GM19328 (cell line): Measurements from ENCODE around the gene SGMS1.
"Not testable (repeated sequence)": the region's sequence is repeated elsewhere in the genome, so short reads cannot be mapped to it uniquely, and the experiment has no call there.

Experiments used
- ATAC-seq: cut with Tn5 transposase; IDR thresholded peaks from one replicate; pipeline ENCODE4 v1.9.1; 2021; ENCODE audit warnings: mild to moderate bottlenecking, moderate library complexity; ENCODE audit not compliant: unreplicated experiment

The SGMS1 gene

DNA sequence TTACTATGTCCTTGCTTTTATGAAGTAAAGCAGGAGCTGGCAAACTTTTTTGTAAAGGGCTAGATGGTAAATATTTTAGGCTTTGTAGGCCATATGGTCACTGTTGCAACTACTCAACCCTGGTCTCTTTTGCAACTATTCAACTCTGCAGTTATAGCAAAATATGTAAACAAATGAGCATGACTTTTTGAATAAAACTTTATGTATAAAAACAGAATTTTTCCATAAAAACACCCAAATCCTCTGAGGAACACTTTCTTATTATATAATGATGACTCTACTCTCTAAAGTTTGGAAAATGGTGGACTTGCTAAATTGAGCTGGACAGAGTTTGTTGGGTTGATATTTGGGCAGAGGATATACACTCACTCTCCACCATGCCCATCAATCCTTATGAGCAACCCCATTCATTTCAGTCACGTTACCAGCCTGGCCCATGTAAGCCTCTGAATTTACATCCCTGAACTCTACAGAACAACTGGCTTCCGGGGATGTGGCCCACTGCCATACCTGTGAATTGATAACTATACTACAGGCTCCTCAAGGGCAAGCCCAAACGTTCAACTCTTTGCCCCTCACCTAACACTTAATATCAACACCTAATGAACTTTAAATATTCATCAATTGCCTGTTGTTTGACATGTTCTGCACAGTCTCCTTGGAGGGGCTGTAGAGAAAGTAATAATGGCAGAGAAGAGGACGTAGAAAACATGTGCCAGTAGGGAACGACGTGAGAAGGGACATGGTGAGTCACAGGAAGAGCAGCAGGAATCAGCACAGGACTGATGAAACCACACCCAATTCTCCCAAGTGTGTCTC lies 37.6 kb downstream of the SGMS1 start:
- ATAC-seq, result no peak

DNA sequence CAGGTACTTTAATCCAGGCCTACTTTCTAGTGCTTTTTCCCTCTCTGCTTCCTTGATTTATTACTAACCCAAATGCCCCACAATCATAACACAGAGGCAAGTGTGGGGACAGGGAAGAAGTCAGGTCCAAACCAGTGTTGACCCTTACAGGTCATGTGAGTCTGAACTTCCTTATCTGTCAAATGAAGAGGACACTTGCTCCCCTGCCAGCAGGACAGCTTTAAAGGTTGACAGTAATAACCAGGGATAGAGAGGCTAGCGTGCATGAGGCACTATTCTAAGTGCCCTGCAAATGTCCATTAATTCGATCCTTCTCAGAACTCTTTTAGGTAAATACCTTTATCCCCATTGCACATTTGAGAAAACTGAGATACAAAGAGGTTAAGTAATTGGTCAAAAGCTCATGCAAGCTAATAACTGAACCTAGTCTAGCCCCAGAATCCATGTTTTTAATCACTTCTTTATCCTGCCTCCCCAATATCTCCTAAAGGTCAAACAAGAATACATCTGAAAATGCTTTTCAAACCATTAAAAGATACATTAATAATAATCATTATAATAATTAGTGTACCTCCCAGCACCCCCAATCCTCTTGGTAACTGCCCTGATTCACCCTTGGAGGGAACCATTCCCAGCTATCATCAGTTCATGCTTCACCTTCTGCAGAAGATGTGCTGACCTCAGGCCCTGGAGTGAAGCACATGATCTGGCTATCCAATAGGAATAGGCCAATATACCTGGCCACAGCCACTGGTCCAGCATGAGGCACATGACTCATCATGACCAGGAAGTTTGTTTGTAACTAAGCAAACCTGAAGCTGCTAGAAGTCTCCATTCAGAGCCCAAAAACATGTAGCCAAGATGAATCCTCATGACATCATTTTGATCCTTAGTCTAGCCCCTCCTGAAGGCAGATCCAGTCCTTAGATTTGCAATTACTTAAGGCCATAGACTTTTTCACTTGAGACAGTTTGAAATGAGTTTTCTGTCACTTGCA lies 40.7 kb downstream of the SGMS1 start:
- ATAC-seq, result no peak

DNA sequence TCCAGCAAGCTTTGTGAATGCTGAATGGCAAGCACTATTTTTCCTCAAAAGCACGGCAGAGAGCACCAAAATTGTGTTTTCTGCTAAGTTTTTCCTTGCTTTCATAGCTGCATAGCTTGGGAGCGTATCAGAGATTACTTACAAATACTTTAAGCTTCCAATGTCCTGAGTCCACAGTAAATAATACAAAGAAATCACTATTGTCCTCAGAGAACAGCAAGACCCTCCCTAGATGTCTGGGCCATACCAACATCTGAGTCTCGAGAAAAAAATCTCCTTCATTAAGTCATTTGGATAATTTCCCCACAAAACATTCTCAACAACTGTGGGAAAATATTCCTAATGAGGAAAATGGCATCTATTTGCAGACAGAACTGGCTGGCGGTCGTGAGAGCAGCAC lies 41.7 kb downstream of the SGMS1 start:
- ATAC-seq, result no peak

DNA sequence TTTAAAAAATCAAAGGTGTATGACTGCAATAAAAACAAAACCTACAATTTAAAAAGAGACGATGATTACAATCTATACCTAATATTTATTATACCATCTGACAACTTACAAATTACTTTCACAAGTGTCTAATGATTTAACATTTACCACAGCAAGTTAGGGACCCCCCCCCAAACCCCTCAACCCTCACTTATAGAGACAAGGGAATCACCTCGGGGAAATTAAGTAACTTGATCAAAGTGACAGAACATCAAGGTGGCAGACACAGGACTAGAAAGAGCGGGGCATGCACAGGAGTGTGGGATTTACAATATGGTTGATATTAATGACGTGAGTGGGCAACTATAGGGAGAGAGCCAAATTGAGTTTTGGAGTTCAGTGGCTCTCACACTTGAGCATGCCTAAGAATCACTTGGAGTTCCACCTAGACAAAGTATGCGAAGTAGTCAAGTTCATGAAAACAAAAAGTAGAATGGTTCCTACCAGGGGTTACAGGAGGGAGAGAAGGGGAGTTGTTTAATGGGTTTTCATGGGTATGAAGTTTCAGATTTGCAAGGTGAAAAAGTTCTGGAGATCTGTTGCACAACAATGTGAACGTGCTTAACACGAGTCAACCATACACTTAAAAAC lies 43.4 kb downstream of the SGMS1 start:
- ATAC-seq, result no peak

DNA sequence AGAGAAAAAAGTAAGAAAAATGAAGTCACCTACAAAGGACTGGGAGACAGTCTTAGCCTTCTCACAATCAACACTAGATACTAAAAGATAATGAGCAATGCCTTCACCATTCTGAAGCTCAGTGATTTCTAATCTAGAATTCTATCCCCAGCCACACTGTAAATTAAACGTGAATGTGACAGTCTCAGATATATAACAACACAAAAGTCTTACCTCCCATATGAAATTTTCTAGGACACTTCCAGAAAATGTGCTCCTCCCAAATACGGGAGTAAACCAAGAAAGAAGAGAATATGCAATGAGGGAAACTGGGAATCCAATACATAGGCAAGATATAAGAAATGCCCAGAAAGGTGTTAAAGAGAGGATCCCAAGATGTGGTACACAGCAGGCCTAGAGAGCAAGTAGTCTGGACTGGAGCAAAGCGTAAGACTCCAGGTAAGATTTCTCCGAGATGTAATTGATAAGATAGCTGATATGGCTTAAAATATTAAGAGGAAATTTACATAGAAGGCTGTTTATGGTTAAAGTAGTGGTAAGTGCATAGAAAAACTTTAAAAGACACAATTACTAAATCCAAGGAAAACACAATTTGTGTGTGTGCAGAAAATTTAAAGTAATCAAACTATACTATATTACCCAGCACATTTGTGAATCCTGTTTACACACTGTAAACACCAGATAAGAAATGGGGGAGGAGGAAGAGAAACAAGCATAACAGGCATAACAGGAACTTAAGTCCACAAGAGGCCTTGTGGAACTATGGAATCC lies 44.1 kb downstream of the SGMS1 start:
- no peak for ATAC-seq

DNA sequence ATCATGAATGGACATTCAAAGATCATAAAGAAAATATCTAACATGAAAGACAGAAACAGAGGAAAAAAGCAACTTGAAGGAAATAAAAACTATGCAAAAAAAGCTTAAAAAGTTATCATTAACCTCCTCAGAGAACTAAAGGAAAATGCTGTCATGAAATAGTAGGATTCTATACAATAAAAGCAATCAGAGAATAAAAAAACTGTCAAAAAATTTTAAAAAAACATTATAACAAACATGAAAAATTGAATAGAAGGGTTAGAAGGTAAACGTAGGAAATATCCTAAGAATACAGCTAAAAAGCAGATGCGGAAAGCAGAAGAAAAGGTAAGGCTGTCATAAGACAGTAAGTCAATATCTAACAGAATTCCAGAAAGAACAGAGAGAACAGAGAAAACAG lies 44.8 kb downstream of the SGMS1 start:
- ATAC-seq, result no peak

DNA sequence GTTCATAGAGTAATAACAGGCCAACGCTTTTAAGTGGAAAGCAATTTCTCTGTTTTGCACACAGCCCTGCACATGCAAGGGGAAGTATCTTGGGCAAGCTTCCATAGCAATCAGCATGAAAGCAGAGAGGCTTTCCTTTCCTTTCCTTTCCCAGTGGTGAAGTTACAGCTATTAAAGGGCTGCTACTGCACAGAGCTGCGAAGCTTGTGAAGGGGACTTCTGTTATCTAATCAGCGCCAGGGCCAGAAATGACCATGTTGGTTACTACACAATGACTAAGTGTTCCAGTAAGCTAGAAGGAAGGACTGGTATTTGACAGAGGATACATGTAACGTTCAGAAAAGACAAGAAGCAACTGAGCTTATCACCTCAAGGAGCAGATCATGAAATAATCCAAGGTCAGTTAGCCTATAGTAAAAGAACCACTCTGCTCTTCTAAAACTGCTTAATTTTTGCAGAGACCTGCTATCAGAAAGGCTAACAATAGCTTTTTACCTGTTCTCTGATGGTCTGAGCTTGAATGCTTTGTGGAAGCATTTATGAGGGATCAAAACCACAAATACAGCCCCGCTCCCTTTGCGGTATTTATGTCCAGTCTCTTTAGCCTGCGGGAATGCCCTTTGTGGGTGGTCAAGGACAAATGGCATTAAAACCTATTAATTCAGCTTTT lies 45.9 kb downstream of the SGMS1 start:
- ATAC-seq, result no peak

DNA sequence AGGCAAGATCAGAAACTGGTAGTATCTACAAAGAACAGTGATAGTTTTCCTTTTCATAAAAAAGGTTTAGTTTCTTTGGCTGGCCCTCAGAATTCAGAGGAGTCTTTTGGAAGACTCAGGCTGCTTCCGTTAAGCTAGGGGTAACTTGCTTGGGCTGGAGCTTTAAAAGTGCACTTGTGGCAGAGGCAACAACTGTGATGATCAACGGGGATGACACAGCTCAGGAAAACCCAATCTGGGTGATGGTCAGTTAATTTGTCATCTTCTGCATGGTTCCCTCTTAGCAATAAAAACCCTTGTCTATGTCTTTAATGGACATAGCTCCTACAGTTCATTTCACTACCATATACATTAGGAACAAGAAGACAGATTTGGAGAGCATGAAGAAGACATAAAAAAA lies 46.7 kb downstream of the SGMS1 start:
- no peak for ATAC-seq

DNA sequence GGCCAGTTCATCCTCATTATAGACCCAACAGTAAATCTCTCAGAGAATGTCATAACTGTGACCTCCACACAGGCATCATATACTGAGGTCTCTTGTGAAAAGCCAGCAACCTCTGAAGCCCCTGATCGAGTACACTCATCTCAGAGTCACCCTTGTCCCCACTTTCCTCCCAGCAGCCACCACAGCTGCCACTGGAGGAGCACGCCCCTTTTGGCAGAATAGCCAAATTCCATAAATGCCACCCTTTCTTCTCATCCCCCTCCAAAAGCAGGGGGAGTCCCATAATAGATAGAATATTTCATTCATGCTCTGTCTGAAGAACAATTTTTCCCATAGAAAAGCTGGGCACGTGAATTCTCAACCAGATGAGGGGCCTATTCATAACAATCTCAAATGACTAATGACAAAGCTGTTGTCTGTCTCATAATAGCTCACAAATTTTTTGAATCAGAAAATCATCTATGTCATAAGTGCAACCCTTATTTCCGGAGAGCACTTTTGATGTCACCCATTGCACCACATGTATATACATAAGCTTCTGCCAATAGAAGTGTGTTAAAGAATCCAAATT lies 47.4 kb downstream of the SGMS1 start:
- no peak for ATAC-seq

DNA sequence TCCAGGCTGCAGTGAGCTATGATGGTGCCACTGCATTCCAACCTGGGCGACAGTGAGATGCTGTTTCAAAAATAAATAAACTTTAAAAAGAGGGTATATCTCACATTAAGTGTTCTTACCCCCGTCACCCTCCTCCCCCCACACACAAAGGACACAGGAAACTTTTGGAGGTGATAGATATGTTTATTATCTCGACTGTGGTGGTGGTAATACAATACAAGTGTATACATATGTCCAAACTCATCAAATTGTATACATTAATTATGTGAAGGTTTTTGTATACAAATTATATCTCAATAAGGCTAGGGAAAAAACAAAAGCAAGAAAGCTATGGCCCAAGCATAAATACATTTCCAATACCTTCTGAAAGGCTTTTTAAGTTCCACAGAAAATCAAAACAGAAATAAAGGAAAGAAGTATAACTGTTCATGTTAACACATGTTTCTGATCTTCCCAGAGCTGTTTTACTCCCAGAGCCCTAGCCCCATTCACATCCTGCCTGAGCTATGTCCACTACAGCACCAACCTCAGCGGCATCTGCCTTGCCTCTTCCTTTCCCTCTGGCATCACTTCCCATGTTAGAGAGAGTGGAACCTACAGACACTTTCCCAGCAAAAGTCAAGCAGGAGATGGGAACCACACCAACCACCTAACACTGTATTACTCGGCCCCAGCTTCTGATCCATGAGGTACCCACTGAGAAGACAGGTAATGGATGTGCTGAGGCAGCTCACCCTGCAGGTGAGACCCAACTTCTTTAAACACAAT lies 48.1 kb downstream of the SGMS1 start:
- no peak for ATAC-seq

DNA sequence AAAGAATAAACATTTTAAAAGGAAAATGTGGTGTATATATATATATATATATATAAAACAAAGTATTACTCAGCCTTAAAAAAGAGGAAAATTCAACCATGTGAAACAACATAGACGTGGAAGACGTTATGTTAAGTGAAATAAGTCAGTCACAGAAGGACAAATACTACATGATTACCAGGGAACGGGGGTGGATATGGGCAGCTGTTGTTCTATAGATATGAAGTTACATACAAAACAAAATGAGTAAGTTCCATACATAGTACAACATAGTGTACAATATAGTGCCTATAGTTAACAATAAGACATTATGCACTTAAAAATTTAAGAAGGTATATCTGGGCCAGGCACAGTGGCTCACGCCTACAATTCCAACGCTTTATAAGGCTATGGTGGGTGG lies 48.8 kb downstream of the SGMS1 start:
- no peak for ATAC-seq

DNA sequence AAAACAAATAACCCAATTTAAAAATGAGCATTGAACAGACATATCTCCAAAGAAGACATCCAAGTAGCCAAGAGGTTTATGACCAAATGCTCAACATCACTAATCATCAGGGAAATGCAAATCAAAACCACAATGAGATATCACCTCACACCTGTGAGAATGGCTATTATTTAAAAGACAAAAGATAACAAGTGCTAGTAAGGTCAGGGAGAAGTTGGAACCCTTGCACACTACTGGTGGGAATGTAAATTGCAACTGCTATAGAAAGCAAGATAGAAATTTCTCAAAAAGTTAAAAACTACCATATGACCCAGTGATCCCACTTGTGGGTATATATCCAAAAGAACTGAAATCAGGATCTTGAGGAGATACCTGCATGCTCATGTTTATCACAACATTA lies 49.5 kb downstream of the SGMS1 start:
- no peak for ATAC-seq

DNA sequence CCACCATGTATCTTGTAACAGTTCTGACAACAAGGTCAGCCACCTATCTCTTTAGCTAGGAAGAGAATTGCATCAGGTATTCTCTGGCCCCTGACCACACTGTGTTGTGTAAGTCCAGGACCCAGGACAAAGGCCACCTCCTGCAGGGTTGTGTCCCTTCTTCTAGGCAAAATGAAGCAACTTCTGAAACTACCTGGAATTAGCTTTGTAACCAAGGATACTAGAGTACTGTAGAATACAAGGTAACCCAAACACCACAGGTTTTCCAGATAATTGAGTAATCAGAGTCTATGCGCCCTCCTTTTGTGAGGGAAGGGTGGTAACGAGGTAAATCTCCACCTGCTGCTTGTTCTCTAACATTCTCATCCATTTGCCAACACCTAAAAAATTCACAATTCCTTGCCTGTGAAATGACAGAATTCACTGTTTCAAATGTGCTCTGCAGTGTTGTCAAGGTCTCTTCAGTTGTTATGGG lies 51.7 kb downstream of the SGMS1 start:
- no peak for ATAC-seq

DNA sequence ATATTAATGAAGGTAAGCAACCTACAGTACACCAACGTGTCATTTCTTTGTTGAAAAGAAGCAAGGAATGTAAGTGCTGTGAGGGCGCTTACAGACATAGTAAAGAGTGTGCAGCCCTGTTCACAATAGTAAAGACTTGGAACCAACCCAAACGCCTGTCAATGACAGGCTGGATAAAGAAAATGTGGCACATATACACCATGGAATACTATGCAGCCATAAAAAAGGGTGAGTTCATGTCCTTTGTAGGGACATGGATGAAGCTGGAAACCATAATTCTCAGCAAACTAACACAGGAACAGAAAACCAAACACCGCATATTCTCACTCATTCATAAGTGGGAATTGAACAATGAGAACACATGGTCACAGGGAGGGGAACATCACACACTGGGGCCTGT lies 55.0 kb downstream of the SGMS1 start:
- not testable (repeated sequence) for ATAC-seq

DNA sequence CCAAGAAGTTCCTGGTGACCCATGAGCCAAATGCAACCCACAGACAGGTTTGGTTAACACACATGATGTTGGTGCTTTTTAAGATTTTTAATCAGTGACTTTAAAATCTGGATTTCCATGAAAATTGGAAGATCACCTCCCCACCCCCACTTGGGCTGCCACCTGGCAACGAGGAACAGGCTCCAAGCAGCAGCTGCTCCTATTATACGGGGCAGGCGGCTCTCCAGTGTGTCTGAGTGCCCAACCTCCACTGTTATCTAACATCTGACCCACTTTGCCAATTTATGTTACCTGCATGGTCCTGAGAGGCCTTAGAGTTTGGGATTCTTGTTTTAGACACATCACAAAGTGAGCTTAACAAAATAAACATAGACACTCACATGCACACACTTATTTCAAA lies 56.4 kb downstream of the SGMS1 start:
- no peak for ATAC-seq

DNA sequence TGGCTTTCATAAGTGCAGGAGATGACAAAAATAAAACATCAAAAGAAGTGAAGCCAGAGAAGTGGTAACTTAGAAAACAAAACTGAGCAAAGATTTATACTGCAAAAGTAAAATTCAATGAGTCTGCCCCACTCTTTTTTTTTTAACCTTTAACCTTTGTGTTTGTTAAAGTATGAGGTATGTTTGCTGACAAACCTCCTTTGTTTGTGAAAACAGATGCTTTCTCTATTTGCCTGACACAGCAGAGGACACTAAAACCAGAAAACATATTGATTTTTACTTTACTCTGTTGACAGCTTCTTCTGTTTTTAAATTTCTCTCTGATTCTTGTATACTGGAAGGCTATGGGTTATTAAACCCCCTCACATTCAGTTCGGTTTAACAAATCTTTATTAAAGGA lies 57.6 kb downstream of the SGMS1 start:
- no peak for ATAC-seq

DNA sequence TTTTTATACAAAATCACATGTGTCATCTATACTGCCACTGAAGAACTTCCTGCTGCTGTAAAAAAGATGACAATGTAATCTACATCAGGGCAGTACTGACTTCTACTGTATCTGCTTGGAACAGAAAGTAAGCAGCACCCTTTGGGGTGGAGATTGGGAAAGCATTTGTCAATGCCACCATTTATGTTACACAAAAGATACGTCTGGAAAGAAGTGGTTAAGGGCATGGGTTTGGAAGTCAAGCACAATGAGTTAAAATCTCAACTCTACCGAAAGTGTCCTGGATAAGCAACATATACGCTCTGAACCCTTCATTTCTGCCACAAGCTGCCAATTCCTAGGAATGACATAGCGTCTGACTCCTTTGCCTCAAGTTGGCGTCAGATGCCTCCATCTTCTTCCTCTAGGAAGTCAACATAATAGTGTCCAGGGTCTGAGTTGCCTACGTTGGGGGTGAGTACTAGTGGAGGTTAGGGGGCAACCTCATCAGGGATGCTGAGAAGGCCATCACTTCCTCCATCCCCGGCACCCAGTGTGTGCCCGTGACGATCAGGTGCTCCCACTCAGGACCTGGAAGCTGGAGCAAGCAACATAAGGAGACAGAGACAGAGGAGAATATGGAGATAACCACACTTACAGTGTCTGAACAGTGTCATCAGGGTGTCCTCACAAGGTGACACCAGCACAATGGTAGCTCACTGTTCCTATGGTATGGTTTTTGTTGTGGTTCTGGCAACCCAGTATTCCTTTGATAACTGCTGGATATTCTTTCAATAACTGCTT lies 58.3 kb downstream of the SGMS1 start:
- no peak for ATAC-seq

DNA sequence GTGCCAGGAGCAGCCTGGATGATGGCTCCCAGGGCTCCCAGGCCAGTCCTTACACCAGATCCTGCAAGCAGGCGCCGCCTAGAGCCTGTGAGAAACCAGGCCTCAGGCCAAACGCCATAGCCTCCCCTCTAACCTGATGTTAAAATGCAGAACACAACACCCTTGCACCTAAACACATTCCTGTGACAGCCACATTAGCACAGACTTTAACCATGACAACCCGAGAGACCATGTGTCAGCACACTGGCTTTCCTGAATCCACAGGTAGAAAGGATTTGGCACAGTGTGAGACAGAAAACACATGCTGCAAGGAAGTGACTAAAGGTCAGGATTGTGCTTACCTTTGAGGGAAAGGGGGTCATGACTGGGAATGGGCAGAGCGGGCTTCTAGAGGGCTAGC lies 59.9 kb downstream of the SGMS1 start:
- no peak for ATAC-seq
